ENCODE measurements around the gene KEAP1. TPM values are rescaled to one million over a fixed set of nuclear protein-coding genes. Genes with fewer than 3 reads are reported as not detected.

KEAP1 gene
- total and polyA plus RNA-seq, 9 of the 15 experiments (the other 6 are each of a cell fraction or from before 2014, with no cell fraction given): 2.1 to 95.6 (median 64.3) TPM

GRCh38 chr19:10505583-10506229, 2.5 kb upstream of the KEAP1 start (continued):
- TF ChIP-seq, protein P1, sequence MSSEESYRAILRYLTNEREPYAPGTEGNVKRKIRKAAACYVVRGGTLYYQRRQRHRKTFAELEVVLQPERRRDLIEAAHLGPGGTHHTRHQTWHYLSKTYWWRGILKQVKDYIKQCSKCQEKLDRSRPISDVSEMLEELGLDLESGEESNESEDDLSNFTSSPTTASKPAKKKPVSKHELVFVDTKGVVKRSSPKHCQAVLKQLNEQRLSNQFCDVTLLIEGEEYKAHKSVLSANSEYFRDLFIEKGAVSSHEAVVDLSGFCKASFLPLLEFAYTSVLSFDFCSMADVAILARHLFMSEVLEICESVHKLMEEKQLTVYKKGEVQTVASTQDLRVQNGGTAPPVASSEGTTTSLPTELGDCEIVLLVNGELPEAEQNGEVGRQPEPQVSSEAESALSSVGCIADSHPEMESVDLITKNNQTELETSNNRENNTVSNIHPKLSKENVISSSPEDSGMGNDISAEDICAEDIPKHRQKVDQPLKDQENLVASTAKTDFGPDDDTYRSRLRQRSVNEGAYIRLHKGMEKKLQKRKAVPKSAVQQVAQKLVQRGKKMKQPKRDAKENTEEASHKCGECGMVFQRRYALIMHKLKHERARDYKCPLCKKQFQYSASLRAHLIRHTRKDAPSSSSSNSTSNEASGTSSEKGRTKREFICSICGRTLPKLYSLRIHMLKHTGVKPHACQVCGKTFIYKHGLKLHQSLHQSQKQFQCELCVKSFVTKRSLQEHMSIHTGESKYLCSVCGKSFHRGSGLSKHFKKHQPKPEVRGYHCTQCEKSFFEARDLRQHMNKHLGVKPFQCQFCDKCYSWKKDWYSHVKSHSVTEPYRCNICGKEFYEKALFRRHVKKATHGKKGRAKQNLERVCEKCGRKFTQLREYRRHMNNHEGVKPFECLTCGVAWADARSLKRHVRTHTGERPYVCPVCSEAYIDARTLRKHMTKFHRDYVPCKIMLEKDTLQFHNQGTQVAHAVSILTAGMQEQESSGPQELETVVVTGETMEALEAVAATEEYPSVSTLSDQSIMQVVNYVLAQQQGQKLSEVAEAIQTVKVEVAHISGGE (CRISPR knock-in tag; IDR thresholded peaks at IDR 0.05): no peak
- TF ChIP-seq CHD1 (IDR thresholded peaks at IDR 0.05; ENCODE audit: low read length): no peak
- no peak for TF ChIP-seq ZNF212 (CRISPR knock-in tag; IDR thresholded peaks at IDR 0.05)
- TF ChIP-seq, protein P2, sequence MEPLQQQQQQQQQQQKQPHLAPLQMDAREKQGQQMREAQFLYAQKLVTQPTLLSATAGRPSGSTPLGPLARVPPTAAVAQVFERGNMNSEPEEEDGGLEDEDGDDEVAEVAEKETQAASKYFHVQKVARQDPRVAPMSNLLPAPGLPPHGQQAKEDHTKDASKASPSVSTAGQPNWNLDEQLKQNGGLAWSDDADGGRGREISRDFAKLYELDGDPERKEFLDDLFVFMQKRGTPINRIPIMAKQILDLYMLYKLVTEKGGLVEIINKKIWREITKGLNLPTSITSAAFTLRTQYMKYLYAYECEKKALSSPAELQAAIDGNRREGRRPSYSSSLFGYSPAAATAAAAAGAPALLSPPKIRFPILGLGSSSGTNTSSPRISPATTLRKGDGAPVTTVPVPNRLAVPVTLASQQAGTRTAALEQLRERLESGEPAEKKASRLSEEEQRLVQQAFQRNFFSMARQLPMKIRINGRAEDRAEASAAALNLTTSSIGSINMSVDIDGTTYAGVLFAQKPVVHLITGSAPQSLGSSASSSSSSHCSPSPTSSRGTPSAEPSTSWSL (CRISPR knock-in tag; IDR thresholded peaks at IDR 0.05; ENCODE audit: borderline replicate concordance): no peak
- peak; percentile 55; the same call in 1 of the 2 replicates for TF ChIP-seq ADNP (tag; IDR thresholded peaks at IDR 0.05)
- no peak for TF ChIP-seq PURB (CRISPR knock-in tag; IDR thresholded peaks at IDR 0.05; ENCODE audit: low read depth)
- no peak for TF ChIP-seq ZNF224 (CRISPR knock-in tag; IDR thresholded peaks at IDR 0.05)
- TF ChIP-seq FOXJ2 (tag; IDR thresholded peaks at IDR 0.05): no peak
- no peak for TF ChIP-seq PTRF (tag; IDR thresholded peaks at IDR 0.05)
- no peak for TF ChIP-seq TGIF2 (CRISPR knock-in tag; IDR thresholded peaks at IDR 0.05)
- TF ChIP-seq BACH1 (tag; IDR thresholded peaks at IDR 0.05): no peak
- TF ChIP-seq ZNF263 (CRISPR knock-in tag; IDR thresholded peaks at IDR 0.05; ENCODE audit: borderline replicate concordance): no peak
- TF ChIP-seq RBM14 (IDR thresholded peaks at IDR 0.05; ENCODE audit: borderline replicate concordance, insufficient read depth, low read depth, low read length): no peak
- no peak for TF ChIP-seq FOXK1 (CRISPR knock-in tag; IDR thresholded peaks at IDR 0.05; ENCODE audit: borderline replicate concordance)
- no peak for TF ChIP-seq U2AF2 (optimal IDR thresholded peaks at IDR 0.05; ENCODE audit: low read depth, low read length)

All from K562 (cell line).